Hypothalamus (tissue), 51 donors: Measurements from ENCODE around the gene ARRDC5.
"Not testable (repeated sequence)": the region's sequence is repeated elsewhere in the genome, so short reads cannot be mapped to it uniquely, and the experiment has no call there.

Source experiments
- DNase-seq, 51 donors: peaks; one replicate each; lab custom pipeline; 2025; lab: John Stamatoyannopoulos, UW

Gene ARRDC5

DNA sequence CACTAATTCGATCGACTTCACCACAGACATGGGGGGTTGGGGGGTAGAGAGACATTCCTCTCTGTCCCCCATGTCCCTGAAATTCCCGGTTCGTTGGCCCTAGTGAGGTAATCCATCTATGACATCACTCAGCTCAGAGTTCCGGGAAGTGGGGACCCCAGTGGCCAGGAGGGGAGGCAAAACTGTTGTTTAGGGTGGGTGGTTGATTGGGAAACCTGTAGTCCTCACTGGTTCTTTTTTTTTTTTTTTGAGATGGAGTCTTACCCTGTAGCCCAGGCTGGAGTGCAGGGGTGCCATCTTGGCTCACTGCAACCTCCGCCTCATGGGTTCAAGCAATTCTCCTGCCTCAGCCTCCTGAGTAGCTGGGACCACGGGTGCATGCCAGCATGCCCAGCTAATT, at the start of gene ARRDC5:
Gene ARRDC5, minus strand, starts transcription at position 101 of the 400 bp plus-strand sequence. Its CDS starts 71 bp downstream, at position 30.
- no peak for DNase-seq

DNA sequence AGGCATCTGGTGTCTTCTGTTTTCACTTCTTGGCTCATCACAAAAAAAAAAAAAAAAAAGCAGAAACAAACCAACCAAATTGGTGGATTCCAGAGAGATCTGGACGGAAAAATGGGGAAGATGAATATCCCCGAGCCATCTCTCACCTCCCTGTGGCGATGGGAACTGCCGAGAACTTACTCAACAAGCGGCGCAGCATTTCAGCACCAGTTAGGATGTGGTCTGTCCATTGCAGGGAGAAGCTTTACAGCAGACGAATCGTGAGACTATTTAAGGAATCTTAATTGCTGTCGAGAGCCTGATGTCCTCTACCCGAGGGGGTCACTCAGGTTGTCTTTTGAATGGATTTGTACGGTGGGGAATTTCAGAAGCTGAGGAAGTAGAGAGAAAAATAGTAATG, 49.0 kb upstream of the ARRDC5 start:
- no peak for DNase-seq

DNA sequence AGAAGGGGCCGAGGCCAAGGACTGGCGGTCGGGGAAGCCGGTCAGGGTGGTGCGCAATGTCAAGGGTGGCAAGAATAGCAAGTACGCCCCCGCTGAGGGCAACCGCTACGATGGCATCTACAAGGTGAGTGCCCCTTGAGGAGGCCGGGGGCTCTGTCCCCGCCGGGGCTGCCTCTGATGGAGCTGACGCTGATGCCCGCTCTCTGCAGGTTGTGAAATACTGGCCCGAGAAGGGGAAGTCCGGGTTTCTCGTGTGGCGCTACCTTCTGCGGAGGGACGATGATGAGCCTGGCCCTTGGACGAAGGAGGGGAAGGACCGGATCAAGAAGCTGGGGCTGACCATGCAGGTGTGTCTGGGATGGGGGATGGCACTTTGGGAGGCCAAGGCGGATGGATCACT, 48.0 kb upstream of the ARRDC5 start:
- DNase-seq, result not testable (repeated sequence)

DNA sequence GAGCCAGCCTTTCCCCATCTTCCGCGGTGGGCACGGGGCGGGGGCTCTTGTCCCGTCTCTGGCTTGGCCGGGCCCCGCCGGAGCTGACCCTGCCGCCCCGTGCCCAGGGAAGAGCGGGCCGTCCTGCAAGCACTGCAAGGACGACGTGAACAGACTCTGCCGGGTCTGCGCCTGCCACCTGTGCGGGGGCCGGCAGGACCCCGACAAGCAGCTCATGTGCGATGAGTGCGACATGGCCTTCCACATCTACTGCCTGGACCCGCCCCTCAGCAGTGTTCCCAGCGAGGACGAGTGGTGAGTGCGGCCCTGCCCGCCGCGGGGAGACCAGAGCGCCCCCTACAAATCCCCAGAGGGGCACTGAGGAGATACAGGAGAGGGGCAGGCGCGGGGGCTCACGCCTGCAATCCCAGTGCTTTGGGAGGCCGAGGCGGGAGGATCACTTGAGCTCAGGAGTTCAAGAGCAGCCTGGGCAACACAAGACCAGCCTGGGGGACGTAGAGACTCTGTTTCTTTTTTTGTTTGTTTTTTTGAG, 39.0 kb upstream of the ARRDC5 start:
- DNase-seq, result not testable (repeated sequence)

DNA sequence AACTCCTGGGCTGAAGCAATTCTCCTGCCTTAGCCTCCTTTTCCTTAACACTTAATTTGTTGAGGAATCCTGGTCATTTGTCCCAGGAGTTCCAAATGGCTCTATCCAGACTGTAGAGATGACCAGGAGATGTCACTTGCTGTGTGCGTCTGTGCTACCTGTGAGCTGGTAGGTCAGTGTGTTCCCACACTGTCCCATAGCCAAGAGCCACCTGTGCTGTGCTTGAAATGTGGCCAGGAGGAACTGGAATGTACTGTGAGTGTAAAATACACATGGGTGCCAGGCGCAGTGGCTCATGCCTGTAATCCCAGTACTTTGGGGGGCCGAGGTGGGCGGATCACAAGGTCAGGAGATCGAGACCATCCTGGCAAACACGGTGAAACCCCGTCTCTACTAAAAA, 36.8 kb upstream of the ARRDC5 start:
- no peak for DNase-seq

DNA sequence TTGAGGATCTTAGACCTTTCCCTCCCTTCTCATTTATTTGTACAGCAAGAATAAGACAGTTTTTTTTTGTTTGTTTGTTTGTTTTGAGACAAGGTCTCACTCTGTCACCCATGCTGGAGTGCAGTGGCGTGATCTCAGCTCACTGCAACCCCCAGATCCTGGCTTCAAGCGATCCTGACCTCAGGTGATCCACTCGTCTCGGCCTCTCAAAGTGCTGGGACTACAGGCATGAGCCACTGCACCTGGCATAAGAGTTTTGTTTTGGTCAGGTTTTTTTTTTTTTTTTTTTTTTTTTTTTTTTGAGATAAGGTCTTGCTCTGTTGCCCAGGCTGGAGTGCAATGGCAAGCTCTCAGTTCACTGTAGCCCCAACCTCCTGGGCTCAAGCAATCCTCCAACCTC, 35.8 kb upstream of the ARRDC5 start:
- not testable (repeated sequence) for DNase-seq

DNA sequence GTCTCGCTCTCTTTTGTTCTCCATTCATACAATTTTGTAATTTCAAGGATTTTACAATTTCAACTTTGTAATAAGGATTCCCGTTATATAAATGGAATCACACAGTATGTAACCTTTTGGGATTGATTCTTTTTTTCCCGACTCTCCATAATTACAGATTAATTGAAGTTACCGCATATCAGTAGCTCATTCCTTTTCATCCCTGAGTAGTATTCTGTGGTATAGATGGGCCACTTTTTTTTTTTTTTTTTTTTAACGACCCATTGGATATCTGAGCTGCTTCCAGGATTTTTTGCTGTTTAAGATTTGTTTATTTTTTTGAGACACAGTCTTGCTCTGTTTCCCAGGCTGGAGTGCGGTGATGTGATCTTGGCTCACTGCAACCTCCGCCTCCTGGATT, 34.4 kb upstream of the ARRDC5 start:
- no peak for DNase-seq

DNA sequence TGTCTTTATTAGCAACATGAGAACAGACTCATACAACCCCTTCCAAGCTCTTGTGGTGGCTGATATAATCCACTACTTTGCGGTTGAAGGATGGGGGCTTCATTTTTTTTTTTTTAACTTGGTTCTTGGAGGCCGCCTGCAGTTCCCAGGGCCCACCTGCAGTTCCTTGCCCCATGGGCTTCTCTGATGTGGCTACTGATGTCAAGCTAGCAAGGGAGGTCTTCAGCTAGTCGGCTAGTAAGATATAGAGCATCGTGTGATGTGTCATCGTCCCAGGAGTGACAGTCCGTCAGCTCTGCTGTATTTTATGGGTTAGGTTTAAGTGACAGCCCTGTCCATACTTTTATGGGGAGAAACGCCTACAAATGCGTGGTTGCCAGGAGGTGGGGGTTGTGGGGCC, 32.7 kb upstream of the ARRDC5 start:
- DNase-seq, result no peak

DNA sequence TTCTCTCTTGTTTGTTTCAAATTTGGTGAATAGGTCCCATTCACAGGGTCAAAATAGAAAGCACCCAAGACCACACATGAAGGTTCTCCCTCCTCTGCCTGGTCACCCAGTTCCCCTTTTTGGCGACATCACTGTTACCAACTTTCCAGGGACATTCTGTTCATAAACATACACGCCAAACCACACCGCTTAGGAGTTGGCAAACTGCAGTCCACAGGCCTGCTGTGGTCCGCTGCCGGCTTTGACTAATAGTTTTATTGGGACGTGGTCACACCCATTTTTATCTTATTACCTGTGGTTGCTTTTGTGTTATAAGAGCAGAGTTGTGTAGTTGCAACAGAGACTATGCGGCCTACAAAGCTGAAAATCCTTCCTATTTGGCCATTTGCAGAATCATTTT, 30.8 kb upstream of the ARRDC5 start:
- peak in 1 of 51 donors; percentile 12 for DNase-seq

DNA sequence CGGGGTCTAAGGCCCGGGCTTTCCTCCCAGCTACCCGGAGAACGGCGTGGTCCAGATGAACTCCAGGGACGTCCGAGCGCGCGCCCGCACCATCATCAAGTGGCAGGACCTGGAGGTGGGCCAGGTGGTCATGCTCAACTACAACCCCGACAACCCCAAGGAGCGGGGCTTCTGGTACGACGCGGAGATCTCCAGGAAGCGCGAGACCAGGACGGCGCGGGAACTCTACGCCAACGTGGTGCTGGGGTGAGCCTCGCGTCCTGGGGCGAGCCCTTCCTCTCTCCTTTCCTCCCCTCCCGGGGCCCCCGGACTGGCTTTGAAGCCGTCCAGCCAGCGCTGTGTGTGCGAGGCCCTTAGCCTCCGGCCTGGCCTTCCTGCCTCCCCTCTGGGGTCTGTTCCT, 30.0 kb upstream of the ARRDC5 start:
- DNase-seq, result no peak

DNA sequence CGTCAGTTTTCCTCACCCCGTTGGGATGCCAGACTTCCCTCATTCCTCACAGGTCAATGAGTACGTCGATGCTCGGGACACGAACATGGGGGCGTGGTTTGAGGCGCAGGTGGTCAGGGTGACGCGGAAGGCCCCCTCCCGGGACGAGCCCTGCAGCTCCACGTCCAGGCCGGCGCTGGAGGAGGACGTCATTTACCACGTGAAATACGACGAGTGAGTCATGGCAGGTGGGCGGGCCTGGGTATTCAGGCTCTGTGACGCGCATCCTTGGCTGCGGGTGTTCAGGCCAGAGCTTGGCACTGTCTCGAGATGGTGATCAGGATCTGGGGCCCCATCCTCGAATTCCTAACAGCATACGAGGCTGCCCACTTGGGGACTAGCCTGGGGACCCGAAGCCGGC, 28.0 kb upstream of the ARRDC5 start:
- no peak for DNase-seq

DNA sequence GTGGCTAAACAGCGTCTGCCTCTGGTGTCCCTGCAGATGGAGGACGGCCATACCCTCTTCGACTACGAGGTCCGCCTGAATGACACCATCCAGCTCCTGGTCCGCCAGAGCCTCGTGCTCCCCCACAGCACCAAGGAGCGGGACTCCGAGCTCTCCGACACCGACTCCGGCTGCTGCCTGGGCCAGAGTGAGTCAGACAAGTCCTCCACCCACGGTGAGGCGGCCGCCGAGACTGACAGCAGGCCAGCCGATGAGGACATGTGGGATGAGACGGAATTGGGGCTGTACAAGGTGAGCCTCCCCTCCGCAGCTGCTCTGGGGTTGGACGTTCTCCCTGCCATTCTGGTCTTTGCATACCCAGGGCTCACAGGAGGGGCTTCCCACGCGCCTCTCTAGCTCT, 26.5 kb upstream of the ARRDC5 start:
- no peak for DNase-seq

DNA sequence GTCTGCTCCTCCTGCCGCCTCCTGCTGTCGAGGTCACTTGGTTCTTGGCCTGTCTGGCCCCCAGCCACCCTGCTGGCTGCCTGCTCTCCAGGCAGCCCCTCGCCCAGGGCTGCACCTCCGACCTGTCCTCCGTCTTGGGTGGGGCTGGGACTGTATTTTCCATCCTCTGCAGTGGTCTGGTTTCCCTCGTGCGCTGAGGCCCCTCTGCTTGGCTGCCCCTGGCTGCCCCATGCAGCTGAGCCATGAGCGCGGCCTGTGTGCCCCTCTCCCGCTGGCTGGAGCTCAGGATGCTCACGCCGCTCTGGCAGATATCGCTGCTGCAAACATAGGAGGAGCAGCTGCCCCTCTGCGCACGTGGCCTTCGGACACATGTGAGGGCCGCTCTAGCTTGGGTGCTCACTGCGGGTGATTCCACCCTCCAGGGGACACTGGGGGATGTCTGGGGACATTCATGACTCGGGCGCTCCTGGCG, 20.6 kb upstream of the ARRDC5 start:
- DNase-seq, result no peak

DNA sequence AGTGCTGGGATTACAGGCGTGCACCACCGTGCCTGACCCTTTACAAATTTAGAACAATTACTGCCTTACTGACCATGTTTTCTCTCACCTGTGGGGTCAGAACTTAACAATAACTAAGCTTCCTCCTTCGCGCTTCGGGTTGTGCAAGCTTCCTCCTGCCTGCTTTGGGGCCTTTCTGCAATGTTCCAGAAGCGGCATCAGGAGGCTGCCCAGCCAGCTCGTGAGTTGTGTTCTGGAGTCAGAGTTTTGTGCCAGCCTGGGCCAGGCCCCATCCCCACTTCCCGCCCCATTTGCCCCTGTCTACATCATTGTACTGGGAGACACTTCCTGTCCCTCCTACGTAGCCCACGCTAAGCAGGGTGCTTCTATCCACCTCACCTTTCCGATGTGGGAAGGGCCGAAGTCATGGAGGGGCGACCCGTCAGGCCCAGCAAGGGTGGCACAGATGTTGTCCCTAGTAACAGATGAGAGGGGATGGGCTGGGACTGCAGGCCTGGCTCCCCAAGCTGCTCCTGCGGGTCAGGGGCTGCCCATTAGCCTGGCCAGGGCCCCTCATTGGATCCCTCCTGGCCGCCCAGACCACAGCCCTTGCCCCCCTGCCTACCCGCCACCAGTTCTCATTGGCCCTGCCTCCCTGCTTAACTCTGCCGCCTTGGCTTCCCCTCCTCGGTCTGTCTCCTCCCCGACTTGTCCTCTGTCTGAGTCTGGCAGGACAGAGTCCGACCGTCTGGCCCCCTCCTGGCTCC, 20.0 kb upstream of the ARRDC5 start:
- DNase-seq, result peak in 8 of 51 donors; percentile 3 to 22 (median 8)

DNA sequence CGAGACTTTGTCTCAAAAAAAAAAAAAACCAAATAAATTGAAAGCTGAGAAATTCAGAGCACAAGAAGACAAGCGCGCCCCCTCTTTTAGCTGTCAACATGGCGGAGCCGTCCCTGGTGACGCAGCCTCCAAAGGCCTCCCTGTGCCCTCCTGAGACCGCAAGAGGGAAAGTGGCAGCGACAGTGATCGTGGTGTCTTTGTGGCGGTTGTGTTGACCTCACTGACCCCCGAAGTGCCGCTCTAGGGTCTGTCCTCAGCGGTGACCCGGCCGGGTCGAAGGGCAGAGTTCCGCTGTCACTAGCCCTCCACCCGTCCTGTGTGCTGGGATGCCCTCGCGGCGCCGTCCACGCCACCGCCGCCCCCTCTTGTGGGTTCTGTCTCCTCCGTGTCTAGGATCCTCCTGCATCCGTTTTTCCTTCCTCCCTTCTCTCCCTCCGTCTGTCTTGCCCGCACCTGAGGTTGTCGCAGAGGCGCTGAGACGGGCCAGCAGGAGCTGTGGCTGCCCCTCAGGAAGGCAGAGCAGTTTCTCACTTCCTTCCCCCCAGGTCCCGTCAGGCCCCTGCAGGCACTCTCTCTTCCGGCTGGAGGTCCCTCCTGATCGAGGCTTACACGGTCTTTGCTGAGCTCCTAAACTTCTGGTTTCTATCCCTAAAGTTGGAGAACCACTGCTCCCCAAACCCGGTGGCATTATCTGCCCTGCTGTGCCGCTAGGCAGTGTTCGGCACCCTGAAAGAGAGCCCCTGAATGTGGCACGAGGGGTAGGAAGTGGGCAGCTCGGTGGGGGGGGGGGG, 13.8 kb upstream of the ARRDC5 start:
- DNase-seq, result peak in 1 of 51 donors; percentile 17

DNA sequence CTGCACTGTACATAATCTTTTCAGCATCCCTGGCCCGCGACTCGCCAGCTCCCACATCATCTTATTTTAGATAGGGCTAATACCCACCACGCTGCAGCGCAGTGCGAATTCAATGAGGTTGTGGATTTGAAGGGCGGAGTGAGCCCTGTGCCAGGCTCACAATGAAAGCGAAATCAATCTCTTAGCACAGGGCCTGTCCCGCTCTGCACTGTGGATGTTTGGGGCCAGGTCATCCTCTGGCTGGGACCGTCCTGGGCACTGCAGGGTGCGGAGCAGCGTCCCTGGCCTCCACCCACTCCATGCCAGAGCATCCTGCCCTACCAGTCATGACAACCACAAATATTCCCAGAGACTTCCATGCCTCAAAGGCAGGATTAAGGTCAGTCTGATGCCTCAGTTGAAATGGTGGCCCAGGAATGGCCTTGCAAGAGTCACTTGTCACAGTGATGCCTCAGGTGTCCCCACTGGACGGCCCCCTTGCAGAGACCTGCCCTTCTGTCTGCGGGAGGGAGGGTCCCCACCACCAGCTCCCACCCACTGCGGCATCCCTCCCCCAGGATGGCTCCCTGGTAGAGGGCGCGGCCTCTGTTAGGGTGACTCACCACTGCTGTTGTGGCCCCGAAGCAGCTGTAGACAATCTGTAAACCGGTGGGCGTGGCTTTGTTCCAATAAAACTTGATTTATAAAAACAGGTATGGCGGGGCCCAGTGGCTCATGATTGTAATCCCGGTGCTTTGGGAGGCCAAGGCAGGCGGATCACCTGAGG, 12.2 kb upstream of the ARRDC5 start:
- peak in 1 of 51 donors; percentile 14 for DNase-seq

DNA sequence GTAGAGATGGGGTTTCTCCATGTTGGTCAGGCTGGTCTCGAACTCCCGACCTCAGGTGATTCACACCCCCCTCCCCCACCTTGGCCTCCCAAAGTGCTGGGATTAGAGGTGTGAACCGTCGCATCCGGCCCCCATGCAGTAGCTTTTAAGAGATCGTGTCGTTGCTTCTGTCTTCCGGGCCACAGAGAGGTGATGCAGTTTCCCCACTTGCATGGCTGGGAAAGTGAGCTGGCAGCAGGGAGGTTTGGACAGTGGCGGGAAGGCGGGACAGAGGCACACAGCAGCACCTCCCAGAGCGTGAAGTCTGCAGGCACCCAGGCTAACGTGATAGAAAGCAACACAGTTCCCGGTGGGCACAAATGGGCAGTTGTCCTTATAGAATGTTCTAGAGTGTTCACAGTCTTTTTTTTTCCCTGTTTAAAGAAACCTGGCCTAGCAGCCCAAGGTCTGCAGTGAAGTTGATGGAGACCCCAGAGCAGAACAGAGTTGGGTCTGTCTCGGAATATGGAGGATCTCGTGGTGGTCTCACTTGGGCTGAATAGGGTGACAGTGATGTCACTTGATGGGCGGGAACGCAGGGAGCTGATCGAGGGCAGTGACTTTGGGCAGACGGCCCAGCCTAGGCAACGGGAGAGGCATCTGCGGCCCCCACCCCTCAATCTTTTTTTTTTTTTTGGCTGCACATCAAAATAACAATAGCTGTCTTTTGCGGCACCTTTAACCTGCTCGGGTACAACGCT, 11.5 kb upstream of the ARRDC5 start:
- DNase-seq, result no peak

DNA sequence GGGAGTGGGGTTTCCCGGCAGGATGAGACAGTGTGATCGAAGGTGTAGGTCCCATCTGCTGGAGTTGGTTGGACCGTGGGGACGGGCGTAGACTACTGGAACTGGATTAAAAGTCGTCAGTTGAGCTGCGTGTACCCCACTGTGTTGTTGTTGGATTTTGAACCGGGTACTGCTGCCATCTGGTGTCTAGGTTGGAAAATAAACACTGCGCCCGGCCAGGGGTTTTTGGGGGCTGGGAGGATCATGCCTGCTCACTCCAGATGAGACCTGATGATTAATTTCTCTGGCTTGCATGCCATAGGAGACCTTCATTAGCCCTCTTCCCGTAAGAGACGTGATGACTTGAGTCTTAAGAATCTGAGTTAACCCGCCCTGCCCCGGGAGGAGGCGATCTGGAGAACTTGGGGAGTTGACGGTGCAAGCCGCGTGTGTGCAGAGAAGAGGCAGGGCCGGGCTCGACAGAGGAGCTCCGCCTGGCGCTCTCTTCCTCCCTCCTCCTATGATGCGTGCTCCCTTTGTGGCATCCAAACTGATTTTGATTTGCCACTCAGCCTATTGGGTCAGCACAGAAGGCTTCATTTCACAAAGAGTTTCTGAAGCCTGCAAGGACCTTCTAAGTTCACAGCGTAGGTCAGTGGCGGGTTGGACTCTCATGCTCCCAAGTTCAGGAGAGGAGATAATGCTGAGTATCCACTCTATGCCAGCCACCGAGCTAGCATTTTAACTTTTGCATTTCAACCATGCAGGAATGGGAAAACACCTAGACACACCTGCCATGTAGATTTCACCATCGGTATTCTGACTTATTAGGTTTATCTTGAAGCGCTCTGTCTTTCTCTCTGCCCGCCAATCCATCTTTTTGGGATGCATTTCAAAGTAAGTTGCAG, 9.3 kb upstream of the ARRDC5 start:
- peak in 47 of 51 donors; percentile 15 to 89 (median 50) for DNase-seq

DNA sequence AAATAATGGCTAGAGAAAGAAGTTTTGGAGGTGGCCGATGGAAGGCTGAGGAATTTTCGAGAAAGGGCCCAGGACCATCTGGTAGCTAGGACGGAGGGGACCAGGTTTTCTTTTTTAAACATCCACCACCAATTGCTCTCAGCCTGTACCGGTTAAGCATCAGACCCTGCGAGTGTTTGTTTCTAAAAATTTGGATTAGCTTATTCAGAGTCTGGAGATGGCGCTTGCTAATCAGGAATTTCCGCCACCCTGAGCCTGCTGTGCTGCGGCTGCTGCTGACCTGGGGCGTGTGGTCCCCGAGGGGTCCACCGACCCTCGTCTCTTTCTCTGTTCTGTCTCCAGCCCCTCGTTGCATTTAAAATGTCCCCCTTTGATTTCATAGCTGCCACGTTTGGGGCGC, 8.6 kb upstream of the ARRDC5 start:
- DNase-seq, result no peak
